HFFc6 (cell line): ENCODE measurements around the gene OR8D1. TPM values are rescaled to one million over a fixed set of nuclear protein-coding genes. Genes with fewer than 3 reads are reported as not detected.
"Not testable (repeated sequence)": the region's sequence is repeated elsewhere in the genome, so short reads cannot be mapped to it uniquely, and the experiment has no call there.

Experiments
- DNase-seq: peaks from one replicate; pipeline ENCODE4 v3.0.0-alpha.2; 2018
- H3K27ac Mint-ChIP-seq: 2 replicates; pipeline ENCODE4 v1.8.0; 2020; ENCODE audit warnings: mild to moderate bottlenecking, mixed read lengths
- H3K27me3 Mint-ChIP-seq: 2 replicates; pipeline ENCODE4 v1.8.0; 2021; ENCODE audit warnings: mild to moderate bottlenecking, moderate library complexity, mixed read lengths; ENCODE audit not compliant: insufficient read depth
- H3K36me3 Mint-ChIP-seq: 2 replicates; pipeline ENCODE4 v1.8.0; 2021; ENCODE audit warnings: low read depth, mixed read lengths
- H3K4me1 Mint-ChIP-seq: 2 replicates; pipeline ENCODE4 v1.8.0; 2020; ENCODE audit warnings: low read depth, mixed read lengths
- H3K4me3 Mint-ChIP-seq: 2 replicates; pipeline ENCODE4 v1.8.0; 2020; ENCODE audit warnings: mild to moderate bottlenecking, moderate library complexity, mixed read lengths
- H3K9me3 Mint-ChIP-seq: 2 replicates; pipeline ENCODE4 v1.8.0; 2020; ENCODE audit warnings: mild to moderate bottlenecking, mixed read lengths
- total RNA-seq, 6 experiments: library from RNA; stranded (reverse); fragmentation: NEBNext Ultra II Directional; extraction: Animal tissue kit (Norgen Biotek cat#: 25700); gene quantifications; 2 replicates in 1 of 6; 3 replicates in 5 of 6; pipeline ENCODE4 v1.2.3, GENCODE V29; 2021
- TF ChIP-seq, protein P1 (sequence below): fragments of 200-600 bp; sonication (generic); IDR thresholded peaks from 2 replicates; pipeline ENCODE4 v1.5.0; 2021; ENCODE audit warnings: antibody characterized with exemption, mild to moderate bottlenecking

Gene OR8D1
- total RNA-seq, 6 experiments from 2014 or later: not detected

DNA sequence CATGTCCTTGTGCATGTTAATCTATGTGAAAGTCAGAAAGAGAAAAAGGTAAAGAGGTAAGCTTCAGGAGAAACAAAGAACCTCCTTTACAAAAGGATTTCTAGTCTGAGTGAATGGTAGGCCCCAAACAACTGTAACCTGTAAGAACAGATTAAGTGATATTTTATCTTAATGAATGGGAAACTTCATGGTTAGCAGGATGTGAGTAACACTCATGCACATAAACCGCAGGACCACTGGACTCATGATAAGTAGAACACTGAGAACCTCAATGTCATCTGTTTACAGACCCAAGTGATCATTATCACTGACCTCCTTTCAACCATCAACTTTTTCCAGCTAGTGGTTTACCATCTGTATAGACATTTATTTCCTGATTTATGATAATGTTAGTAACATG is 37.7 kb downstream of the OR8D1 start:
- Mint-ChIP-seq H3K36me3 (no peaks in the 10 kb centered on the region), H3K9me3 (peaks cover 41% of the 10 kb centered on the region), H3K4me1 (no peaks in the 10 kb centered on the region), H3K27me3 (no peaks in the 10 kb centered on the region), H3K4me3 (no peak overlapping the region), H3K27ac (no peak overlapping the region)
- DNase-seq: no peak
- TF ChIP-seq, protein P1, sequence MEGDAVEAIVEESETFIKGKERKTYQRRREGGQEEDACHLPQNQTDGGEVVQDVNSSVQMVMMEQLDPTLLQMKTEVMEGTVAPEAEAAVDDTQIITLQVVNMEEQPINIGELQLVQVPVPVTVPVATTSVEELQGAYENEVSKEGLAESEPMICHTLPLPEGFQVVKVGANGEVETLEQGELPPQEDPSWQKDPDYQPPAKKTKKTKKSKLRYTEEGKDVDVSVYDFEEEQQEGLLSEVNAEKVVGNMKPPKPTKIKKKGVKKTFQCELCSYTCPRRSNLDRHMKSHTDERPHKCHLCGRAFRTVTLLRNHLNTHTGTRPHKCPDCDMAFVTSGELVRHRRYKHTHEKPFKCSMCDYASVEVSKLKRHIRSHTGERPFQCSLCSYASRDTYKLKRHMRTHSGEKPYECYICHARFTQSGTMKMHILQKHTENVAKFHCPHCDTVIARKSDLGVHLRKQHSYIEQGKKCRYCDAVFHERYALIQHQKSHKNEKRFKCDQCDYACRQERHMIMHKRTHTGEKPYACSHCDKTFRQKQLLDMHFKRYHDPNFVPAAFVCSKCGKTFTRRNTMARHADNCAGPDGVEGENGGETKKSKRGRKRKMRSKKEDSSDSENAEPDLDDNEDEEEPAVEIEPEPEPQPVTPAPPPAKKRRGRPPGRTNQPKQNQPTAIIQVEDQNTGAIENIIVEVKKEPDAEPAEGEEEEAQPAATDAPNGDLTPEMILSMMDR: no peak

DNA sequence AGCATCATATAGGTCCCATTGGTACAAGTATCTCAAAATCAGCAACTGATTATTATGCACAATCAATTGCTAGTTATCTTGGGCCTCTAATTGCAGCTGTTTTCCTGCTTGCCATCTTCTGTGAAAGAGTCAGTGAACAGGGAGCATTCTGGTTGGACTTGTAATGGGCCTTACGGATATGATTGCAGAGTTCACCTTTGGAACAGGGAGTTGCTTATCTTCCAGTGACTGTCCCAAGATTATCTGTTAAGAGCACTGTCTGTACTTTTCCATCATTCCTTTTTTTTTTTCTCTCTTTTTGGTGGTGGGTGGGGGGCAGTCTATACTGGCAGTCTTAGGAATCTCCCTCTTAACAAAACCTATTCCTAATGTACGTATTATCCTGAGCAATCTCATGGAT is 39.7 kb downstream of the OR8D1 start:
- no peaks in the 10 kb centered on the region for H3K4me1 Mint-ChIP-seq
- H3K27me3 Mint-ChIP-seq: no peaks in the 10 kb centered on the region
- no peaks in the 10 kb centered on the region for H3K36me3 Mint-ChIP-seq
- H3K4me3 Mint-ChIP-seq: no peak overlapping the region
- H3K9me3 Mint-ChIP-seq: peaks cover 30% of the 10 kb centered on the region
- TF ChIP-seq, protein P1: no peak
- no peak overlapping the region for H3K27ac Mint-ChIP-seq
- DNase-seq: no peak

DNA sequence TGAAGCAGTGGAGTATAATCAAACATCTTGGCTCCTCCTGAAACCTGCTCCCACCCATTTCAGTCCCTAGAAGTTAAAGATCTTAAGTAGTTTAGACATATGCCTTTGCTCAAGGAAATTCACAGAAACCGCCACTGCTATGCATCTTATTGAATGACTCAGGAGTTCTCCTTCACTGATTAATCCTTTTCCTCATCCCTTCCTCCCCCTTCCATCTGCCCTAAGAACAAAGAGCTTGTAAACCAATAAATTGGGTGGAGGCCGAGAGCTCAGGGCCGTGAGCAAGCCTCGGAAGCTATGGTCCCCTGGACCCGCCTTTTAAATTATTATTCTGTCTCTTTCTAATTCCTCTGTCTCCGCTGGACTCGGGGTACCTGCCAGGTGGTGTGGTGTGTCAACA is 42.9 kb downstream of the OR8D1 start:
- not testable (repeated sequence) for DNase-seq, H3K4me3 Mint-ChIP-seq, H3K4me1 Mint-ChIP-seq, H3K36me3 Mint-ChIP-seq, H3K27ac Mint-ChIP-seq, H3K27me3 Mint-ChIP-seq
- H3K9me3 Mint-ChIP-seq: peaks cover 28% of the 10 kb centered on the region

DNA sequence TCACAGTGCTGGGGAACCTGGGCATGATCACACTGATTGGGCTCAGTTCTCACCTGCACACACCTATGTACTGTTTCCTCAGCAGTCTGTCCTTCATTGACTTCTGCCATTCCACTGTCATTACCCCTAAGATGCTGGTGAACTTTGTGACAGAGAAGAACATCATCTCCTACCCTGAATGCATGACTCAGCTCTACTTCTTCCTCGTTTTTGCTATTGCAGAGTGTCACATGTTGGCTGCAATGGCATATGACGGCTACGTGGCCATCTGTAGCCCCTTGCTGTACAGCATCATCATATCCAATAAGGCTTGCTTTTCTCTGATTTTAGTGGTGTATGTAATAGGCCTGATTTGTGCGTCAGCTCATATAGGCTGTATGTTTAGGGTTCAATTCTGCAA is 48.7 kb downstream of the OR8D1 start:
- DNase-seq, H3K27ac Mint-ChIP-seq, H3K4me3 Mint-ChIP-seq, H3K36me3 Mint-ChIP-seq, H3K27me3 Mint-ChIP-seq, H3K4me1 Mint-ChIP-seq: not testable (repeated sequence)
- peaks cover 18% of the 10 kb centered on the region for H3K9me3 Mint-ChIP-seq

DNA sequence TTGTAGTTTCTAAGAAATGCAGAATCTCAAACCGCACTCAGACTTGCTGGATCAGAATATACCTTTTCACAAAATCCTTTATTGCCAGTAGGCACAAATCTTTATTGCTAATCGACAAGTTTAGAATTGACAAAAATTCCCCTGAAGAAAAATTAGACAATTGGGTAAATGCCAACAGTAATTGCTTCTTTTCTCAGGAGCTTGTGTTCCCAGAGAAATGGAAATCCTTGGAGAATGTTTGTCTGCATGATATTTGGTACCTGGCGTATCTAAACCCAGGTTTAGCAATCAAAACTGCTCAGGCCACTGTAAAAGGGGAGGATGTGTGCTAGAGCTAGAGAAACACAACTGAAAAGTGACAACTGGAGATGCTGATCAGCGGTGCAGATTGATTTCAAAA is 57.7 kb downstream of the OR8D1 start, which contains the start of gene OR8G5:
Gene OR8G5 (plus strand): TSS at position 301 of the 400 bp plus-strand sequence. CDS start 8,556 bp downstream, outside the sequence.
- no peaks in the 10 kb centered on the region for H3K27me3 Mint-ChIP-seq
- H3K27ac Mint-ChIP-seq: no peak within 1 kb of the TSS
- H3K9me3 Mint-ChIP-seq: peaks cover 24% of the 10 kb centered on the region
- no peaks in the 10 kb centered on the region for H3K4me1 Mint-ChIP-seq
- no peaks in the 10 kb centered on the region; the same call in 1 of the 2 replicates for H3K36me3 Mint-ChIP-seq
- TF ChIP-seq, protein P1: no peak
- no peak within 1 kb of the TSS for H3K4me3 Mint-ChIP-seq
- DNase-seq: no peak

Other genes starting within 250 kb of the OR8D1 start
- under 1 TPM in 1 of 6 experiments, not detected in 5; 0.14 TPM for gene VWA5A, start 198.5 kb downstream of the OR8D1 start, total RNA-seq
- gene OR10D3, start 130.6 kb downstream of the OR8D1 start, total RNA-seq: not detected
- gene OR8G1, start 72.9 kb downstream of the OR8D1 start, total RNA-seq: not detected
- not detected for gene OR8G5, start 57.6 kb downstream of the OR8D1 start, total RNA-seq
- not detected for gene OR8D2, start 6.2 kb upstream of the OR8D1 start, total RNA-seq
- gene OR8B2, start 70.5 kb upstream of the OR8D1 start, total RNA-seq: not detected
- gene OR8B3, start 85.1 kb upstream of the OR8D1 start, total RNA-seq: not detected
- gene OR8B4, start 110.9 kb upstream of the OR8D1 start, total RNA-seq: not detected
- gene OR8B8, start 131.7 kb upstream of the OR8D1 start, total RNA-seq: not detected
- gene OR8B12, start 229.7 kb upstream of the OR8D1 start, total RNA-seq: not detected